Activated CD4-positive, alpha-beta T cell treated with anti-CD3 and anti-CD28 coated beads for 36 hours (primary cell): ENCODE measurements around the gene DNASE2B. TPM values are rescaled to one million over a fixed set of nuclear protein-coding genes. Genes with fewer than 3 reads are reported as not detected.

Experiments used
- ATAC-seq: fragments of 200-7000 bp; cut with Tn5 transposase; one replicate; pipeline ENCODE4 v1.10.0; 2021; ENCODE audit warnings: mild to moderate bottlenecking, moderate library complexity
- CTCF ChIA-PET: fragments of 350-600 bp; sonication (Branson Sonifier 250); formaldehyde crosslinking; loops from one replicate; lab custom pipeline; 2021; ENCODE audit warnings: antibody characterized with exemption; lab: Charles Lee
- POLR2A ChIA-PET: fragments of 350-600 bp; sonication (Branson Sonifier 250); formaldehyde crosslinking; loops from one replicate; lab custom pipeline; 2021; ENCODE audit warnings: antibody characterized with exemption, inconsistent platforms; lab: Charles Lee
- DNase-seq: peaks from one replicate; pipeline ENCODE4 v3.0.0-alpha.2; 2020
- H3K27ac Mint-ChIP-seq: one replicate; pipeline ENCODE4 v1.8.0; 2021; ENCODE audit warnings: mixed read lengths
- H3K27me3 Mint-ChIP-seq: one replicate; pipeline ENCODE4 v1.8.0; 2021; ENCODE audit warnings: mixed read lengths
- H3K36me3 Mint-ChIP-seq: one replicate; pipeline ENCODE4 v1.8.0; 2021; ENCODE audit warnings: low read depth, mixed read lengths
- H3K4me1 Mint-ChIP-seq: one replicate; pipeline ENCODE4 v1.8.0; 2021; ENCODE audit warnings: mixed read lengths
- H3K4me3 Mint-ChIP-seq: one replicate; pipeline ENCODE4 v1.8.0; 2021; ENCODE audit warnings: mild to moderate bottlenecking, moderate library complexity, mixed read lengths
- H3K9me3 Mint-ChIP-seq: one replicate; pipeline ENCODE4 v1.8.0; 2021; ENCODE audit warnings: low read depth, mixed read lengths
- intact Hi-C, 2 experiments: fragments of 100-400 bp; cut with DNase I in 1 of 2; cut with micrococcal nuclease in 1 of 2; formaldehyde crosslinking; loops; one replicate each; pipeline versions ENCODE4 v1.14.2 to v1.15.1; 2022 to 2024; cut with DNase I, micrococcal nuclease
- total RNA-seq, 2 experiments: library from RNA; stranded (reverse); gene quantifications; one replicate each; pipeline ENCODE4 v1.2.3, GENCODE V29; 2021

The DNASE2B gene
- total RNA-seq, 2 experiments from 2014 or later = not detected

- H3K27me3 Mint-ChIP-seq = no peaks in the 10 kb centered on the region
- no peak overlapping the region for H3K27ac Mint-ChIP-seq
- H3K36me3 Mint-ChIP-seq = no peaks in the 10 kb centered on the region
- peaks cover 10% of the 10 kb centered on the region for H3K4me1 Mint-ChIP-seq
- ChIA-PET CTCF (no interaction called here), POLR2A (no interaction called here)
- H3K9me3 Mint-ChIP-seq = no peaks in the 10 kb centered on the region
- ATAC-seq (no peak), DNase-seq (no peak)
- H3K4me3 Mint-ChIP-seq = no peak overlapping the region
- intact Hi-C loops = no loop called here
Measured at GRCh38 chr1:84363019-84363418, 35.3 kb upstream of the DNASE2B start.

GRCh38 chr1:84363622-84364021 is 34.7 kb upstream of the DNASE2B start:
- Mint-ChIP-seq H3K4me3 (no peak overlapping the region), H3K27me3 (no peaks in the 10 kb centered on the region), H3K4me1 (peaks cover 10% of the 10 kb centered on the region), H3K36me3 (no peaks in the 10 kb centered on the region), H3K27ac (no peak overlapping the region), H3K9me3 (no peaks in the 10 kb centered on the region)
- intact Hi-C loops = no loop called here
- no peak for DNase-seq
- ATAC-seq = no peak
- CTCF ChIA-PET = no interaction called here
- POLR2A ChIA-PET = no interaction called here

GRCh38 chr1:84365225-84366221 is 32.8 kb upstream of the DNASE2B start:
- DNase-seq = peak; percentile 27
- H3K36me3 Mint-ChIP-seq = no peaks in the 10 kb centered on the region

GRCh38 chr1:84366786-84367185 is 31.5 kb upstream of the DNASE2B start:
- H3K36me3 Mint-ChIP-seq = no peaks in the 10 kb centered on the region
- H3K4me3 Mint-ChIP-seq = no peak overlapping the region
- H3K9me3 Mint-ChIP-seq = no peaks in the 10 kb centered on the region
- ATAC-seq = no peak
- DNase-seq = no peak
- intact Hi-C loops = no loop called here
- ChIA-PET POLR2A (no interaction called here), CTCF (no interaction called here)
- no peaks in the 10 kb centered on the region for H3K27me3 Mint-ChIP-seq
- H3K4me1 Mint-ChIP-seq = peaks cover 10% of the 10 kb centered on the region
- no peak overlapping the region for H3K27ac Mint-ChIP-seq

More at GRCh38 chr1:84365225-84366221, 32.8 kb upstream of the DNASE2B start:
- ATAC-seq = peak; percentile 94
- Mint-ChIP-seq H3K4me3 (no peak overlapping the region), H3K4me1 (peaks cover 10% of the 10 kb centered on the region), H3K9me3 (no peaks in the 10 kb centered on the region), H3K27me3 (no peaks in the 10 kb centered on the region), H3K27ac (no peak overlapping the region)
- ChIA-PET CTCF (no interaction called here), POLR2A (no interaction called here)
- intact Hi-C loops = no loop called here

- Mint-ChIP-seq H3K4me1 (peaks cover 10% of the 10 kb centered on the region), H3K36me3 (no peaks in the 10 kb centered on the region), H3K27ac (no peak overlapping the region), H3K27me3 (no peaks in the 10 kb centered on the region), H3K9me3 (no peaks in the 10 kb centered on the region), H3K4me3 (no peak overlapping the region)
- ATAC-seq = no peak
- CTCF ChIA-PET = no interaction called here
- no peak for DNase-seq
- POLR2A ChIA-PET = no interaction called here
- intact Hi-C loops = no loop called here
Measured at GRCh38 chr1:84367219-84367618, 31.1 kb upstream of the DNASE2B start.

- ChIA-PET POLR2A (no interaction called here), CTCF (no interaction called here)
- Mint-ChIP-seq H3K4me3 (no peak overlapping the region), H3K4me1 (peaks cover 8% of the 10 kb centered on the region), H3K27me3 (no peaks in the 10 kb centered on the region), H3K9me3 (no peaks in the 10 kb centered on the region), H3K27ac (no peak overlapping the region), H3K36me3 (no peaks in the 10 kb centered on the region)
- ATAC-seq = no peak
- no peak for DNase-seq
- intact Hi-C loops = no loop called here
Measured at GRCh38 chr1:84368441-84368840, 29.8 kb upstream of the DNASE2B start.

GRCh38 chr1:84370266-84370665 is 28.0 kb upstream of the DNASE2B start:
- Mint-ChIP-seq H3K27ac (no peak overlapping the region), H3K9me3 (no peaks in the 10 kb centered on the region), H3K4me3 (no peak overlapping the region), H3K4me1 (peaks cover 7% of the 10 kb centered on the region), H3K27me3 (no peaks in the 10 kb centered on the region), H3K36me3 (no peaks in the 10 kb centered on the region)
- DNase-seq (no peak), ATAC-seq (no peak)
- POLR2A ChIA-PET = no interaction called here
- intact Hi-C loops = no loop called here
- CTCF ChIA-PET = interaction anchor here (0.6 to 1.0 kb wide), 4 partner anchors 9 to 161 kb away, joined by 3 read pairs; no protein-coding TSS in a partner anchor

- POLR2A ChIA-PET = no interaction called here
- Mint-ChIP-seq H3K27me3 (no peaks in the 10 kb centered on the region), H3K4me1 (peaks cover under 1% of the 10 kb centered on the region), H3K27ac (no peak overlapping the region), H3K9me3 (no peaks in the 10 kb centered on the region), H3K4me3 (no peak overlapping the region), H3K36me3 (no peaks in the 10 kb centered on the region)
- CTCF ChIA-PET = interaction anchor here (0.6 to 0.9 kb wide), 3 partner anchors 8 to 299 kb away, joined by 3 read pairs; no protein-coding TSS in a partner anchor
- DNase-seq (no peak), ATAC-seq (no peak)
- intact Hi-C loops = no loop called here
Measured at GRCh38 chr1:84370831-84371394, 27.4 kb upstream of the DNASE2B start.

GRCh38 chr1:84373436-84374141 is 24.7 kb upstream of the DNASE2B start:
- no peaks in the 10 kb centered on the region for H3K9me3 Mint-ChIP-seq
- no peaks in the 10 kb centered on the region for H3K4me1 Mint-ChIP-seq
- H3K4me3 Mint-ChIP-seq = no peak overlapping the region
- no peak overlapping the region for H3K27ac Mint-ChIP-seq
- ChIA-PET POLR2A (no interaction called here), CTCF (no interaction called here)
- no peaks in the 10 kb centered on the region for H3K36me3 Mint-ChIP-seq
- H3K27me3 Mint-ChIP-seq = no peaks in the 10 kb centered on the region
- intact Hi-C loops = no loop called here
- ATAC-seq = no peak
- no peak for DNase-seq

- ChIA-PET CTCF (interaction anchor here (1.7 kb wide), 1 partner anchor 14 kb away, joined by 4 read pairs; no protein-coding TSS in a partner anchor), POLR2A (no interaction called here)
- DNase-seq (no peak), ATAC-seq (no peak)
- no peaks in the 10 kb centered on the region for H3K27me3 Mint-ChIP-seq
- no peaks in the 10 kb centered on the region for H3K36me3 Mint-ChIP-seq
- no peaks in the 10 kb centered on the region for H3K4me1 Mint-ChIP-seq
- intact Hi-C loops = no loop called here
- H3K9me3 Mint-ChIP-seq = no peaks in the 10 kb centered on the region
- no peak overlapping the region for H3K4me3 Mint-ChIP-seq
- H3K27ac Mint-ChIP-seq = no peak overlapping the region
Measured at GRCh38 chr1:84374991-84375696, 23.1 kb upstream of the DNASE2B start.
